HEK293 (cell line): ENCODE measurements around the gene TACC2.

Source experiments
- CTCF ChIA-PET: fragments of 350-600 bp; formaldehyde crosslinking; extraction: SDS; loops from one replicate; lab custom pipeline; 2021; ENCODE audit warnings: antibody characterized with exemption; lab: Yijun Ruan, JAX
- POLR2A ChIA-PET: fragments of 300-600 bp; formaldehyde crosslinking; extraction: SDS; loops from one replicate; lab custom pipeline; 2020; ENCODE audit warnings: antibody characterized with exemption, inconsistent platforms; lab: Yijun Ruan, JAX
- H3K27ac ChIP-seq: fragments of 200-500 bp; sonication (Bioruptor generic); 2 replicates; pipeline ENCODE4 v1.5.1; 2014; ENCODE audit warnings: low read depth, low read length, control low read depth, inconsistent platforms; ENCODE audit errors: extremely low read depth
- H3K36me3 ChIP-seq, 2 experiments: fragments of 200-500 bp in 1 of 2; sonication (Bioruptor generic) in 1 of 2; 1 replicate in 1 of 2; 2 replicates in 1 of 2; pipeline ENCODE4 v1.5.1; 2014 to 2017; ENCODE audit warnings: inconsistent platforms in 2 of 2, low read length in 2 of 2; ENCODE audit not compliant: control insufficient read depth in 2 of 2, insufficient read depth in 1 of 2
- H3K4me1 ChIP-seq: fragments of 200-500 bp; sonication (Bioruptor generic); 2 replicates; pipeline ENCODE4 v1.5.1; 2014; ENCODE audit warnings: mild to moderate bottlenecking, low read length, inconsistent platforms; ENCODE audit not compliant: control insufficient read depth, insufficient read depth
- H3K4me3 ChIP-seq: 2 replicates; pipeline ENCODE4 v1.5.1; 2011; ENCODE audit warnings: low read depth, mild to moderate bottlenecking, control low read depth, low read length, moderate library complexity
- H3K9me3 ChIP-seq: fragments of 200-500 bp; sonication (Bioruptor generic); 2 replicates; pipeline ENCODE4 v1.5.1; 2014; ENCODE audit warnings: low read depth, low read length, inconsistent platforms; ENCODE audit not compliant: control insufficient read depth, insufficient read depth
- EGR2 ChIP-seq: fragments of 450-650 bp; formaldehyde crosslinking; IDR thresholded peaks from 2 replicates; pipeline ENCODE4 v1.5.1; 2016; ENCODE audit warnings: low read depth, missing biosample characterization, missing genetic modification characterization
- HOXC10 ChIP-seq: sonication (generic); formaldehyde crosslinking; IDR thresholded peaks from 2 replicates; pipeline ENCODE4 v1.8.1; 2023; ENCODE audit warnings: mild to moderate bottlenecking, missing genetic modification reagents
- IKZF3 ChIP-seq: fragments of 450-650 bp; IDR thresholded peaks from 2 replicates; pipeline ENCODE4 v1.5.0; 2018; ENCODE audit warnings: missing biosample characterization, mild to moderate bottlenecking, missing genetic modification characterization, moderate library complexity
- MEIS1 ChIP-seq: sonication (generic); formaldehyde crosslinking; IDR thresholded peaks from 2 replicates; pipeline ENCODE4 v1.8.1; 2022; ENCODE audit warnings: missing genetic modification reagents, mild to moderate bottlenecking, borderline replicate concordance
- PATZ1 ChIP-seq: fragments of 450-650 bp; formaldehyde crosslinking; IDR thresholded peaks from 2 replicates; pipeline ENCODE4 v1.5.1; 2016; ENCODE audit warnings: missing biosample characterization, missing genetic modification characterization
- ZNF140 ChIP-seq: fragments of 450-650 bp; formaldehyde crosslinking; IDR thresholded peaks from 2 replicates; pipeline ENCODE4 v1.5.1; 2016; ENCODE audit warnings: missing biosample characterization, missing genetic modification characterization
- ZNF19 ChIP-seq: fragments of 450-650 bp; formaldehyde crosslinking; IDR thresholded peaks from 2 replicates; pipeline ENCODE4; 2016; ENCODE audit warnings: missing biosample characterization, missing genetic modification characterization, low read depth
- ZNF214 ChIP-seq: fragments of 450-650 bp; formaldehyde crosslinking; IDR thresholded peaks from 2 replicates; pipeline ENCODE4 v1.5.1; 2017; ENCODE audit warnings: missing biosample characterization, mild to moderate bottlenecking, missing genetic modification characterization, borderline replicate concordance
- ZNF221 ChIP-seq: fragments of 450-650 bp; formaldehyde crosslinking; IDR thresholded peaks from 2 replicates; pipeline ENCODE4 v1.5.1; 2017; ENCODE audit warnings: missing biosample characterization, missing genetic modification characterization, borderline replicate concordance
- ZNF274 ChIP-seq, 2 experiments: fragments of 200-500 bp in 1 of 2; fragments of 450-650 bp in 1 of 2; sonication (Bioruptor generic) in 1 of 2; formaldehyde crosslinking in 1 of 2; IDR thresholded peaks; 2 replicates each; pipeline versions ENCODE4 v1.5.1 to v1.6.1; 2014 to 2016; ENCODE audit warnings: borderline replicate concordance in 1 of 2, inconsistent platforms in 1 of 2, low read length in 1 of 2, missing biosample characterization in 1 of 2, missing genetic modification characterization in 1 of 2
- ZNF341 ChIP-seq: fragments of 450-650 bp; formaldehyde crosslinking; IDR thresholded peaks from 2 replicates; pipeline ENCODE4; 2016; ENCODE audit warnings: low read depth, missing biosample characterization, missing genetic modification characterization
- ZNF391 ChIP-seq: fragments of 450-650 bp; formaldehyde crosslinking; IDR thresholded peaks from 2 replicates; pipeline ENCODE4 v1.5.1; 2016; ENCODE audit warnings: low read depth, missing biosample characterization, missing genetic modification characterization, borderline replicate concordance
- ZNF404 ChIP-seq: fragments of 450-650 bp; formaldehyde crosslinking; IDR thresholded peaks from 2 replicates; pipeline ENCODE4 v1.5.1; 2017; ENCODE audit warnings: missing biosample characterization, missing genetic modification characterization
- ZNF514 ChIP-seq: fragments of 450-650 bp; formaldehyde crosslinking; IDR thresholded peaks from 2 replicates; pipeline ENCODE4 v1.5.1; 2016; ENCODE audit warnings: missing biosample characterization, missing genetic modification characterization
- ZNF624 ChIP-seq: fragments of 450-650 bp; formaldehyde crosslinking; IDR thresholded peaks from 2 replicates; pipeline ENCODE4 v1.5.1; 2017; ENCODE audit warnings: missing biosample characterization, missing genetic modification characterization
- ZNF664 ChIP-seq: fragments of 450-650 bp; formaldehyde crosslinking; IDR thresholded peaks from 2 replicates; pipeline ENCODE4 v1.5.1; 2016; ENCODE audit warnings: missing biosample characterization, missing genetic modification characterization
- ZNF747 ChIP-seq: fragments of 450-650 bp; formaldehyde crosslinking; IDR thresholded peaks from 2 replicates; pipeline ENCODE4 v1.5.1; 2016; ENCODE audit warnings: missing biosample characterization, missing genetic modification characterization
- ZNF777 ChIP-seq: fragments of 450-650 bp; formaldehyde crosslinking; IDR thresholded peaks from 2 replicates; pipeline ENCODE4 v1.5.1; 2017; ENCODE audit warnings: missing biosample characterization, missing genetic modification characterization, borderline replicate concordance
- ZNF830 ChIP-seq: fragments of 450-650 bp; IDR thresholded peaks from 2 replicates; pipeline ENCODE4 v1.5.0; 2018; ENCODE audit warnings: missing biosample characterization, missing genetic modification characterization, low read depth, mild to moderate bottlenecking, moderate library complexity
- ZNF837 ChIP-seq: fragments of 450-650 bp; formaldehyde crosslinking; IDR thresholded peaks from 2 replicates; pipeline ENCODE4 v1.5.1; 2016; ENCODE audit warnings: missing biosample characterization, missing genetic modification characterization
- ZSCAN16 ChIP-seq: fragments of 450-650 bp; formaldehyde crosslinking; IDR thresholded peaks from 2 replicates; pipeline ENCODE4 v1.5.1; 2016; ENCODE audit warnings: missing biosample characterization, missing genetic modification characterization
- TF ChIP-seq, protein P1 (sequence below): fragments of 450-650 bp; formaldehyde crosslinking; IDR thresholded peaks from 2 replicates; pipeline ENCODE4 v1.5.1; 2016; ENCODE audit warnings: missing biosample characterization, missing genetic modification characterization

The TACC2 gene

DNA sequence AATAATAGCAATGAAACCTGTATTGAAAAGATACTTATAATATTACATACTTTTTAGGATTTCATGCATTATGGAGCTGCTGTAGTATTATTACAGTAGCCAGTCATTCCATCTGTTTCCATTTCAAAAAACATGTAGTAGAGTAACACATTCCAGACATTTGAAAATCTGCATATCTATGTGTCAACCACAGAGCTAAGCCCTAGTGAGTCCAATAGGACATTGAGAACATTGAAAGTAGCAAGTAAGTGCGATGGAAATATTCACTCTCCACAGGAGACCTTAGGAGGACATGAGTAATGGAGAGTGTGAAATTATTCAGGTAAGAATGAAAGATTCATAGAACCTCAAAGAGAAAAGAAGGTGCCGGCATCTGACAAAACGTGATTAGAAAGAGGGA is 29.3 kb upstream of the TACC2 start (continued):
- TF ChIP-seq ZNF664: no peak
- no peak for TF ChIP-seq ZNF341 (tag by site-specific recombination)
- no peak for TF ChIP-seq ZNF274 (IDR thresholded peaks at IDR 0.05; ENCODE audit: low read length)
- TF ChIP-seq ZNF274 (tag by site-specific recombination; IDR thresholded peaks at IDR 0.05; ENCODE audit: borderline replicate concordance): no peak
- TF ChIP-seq ZNF837 (tag by site-specific recombination): no peak

DNA sequence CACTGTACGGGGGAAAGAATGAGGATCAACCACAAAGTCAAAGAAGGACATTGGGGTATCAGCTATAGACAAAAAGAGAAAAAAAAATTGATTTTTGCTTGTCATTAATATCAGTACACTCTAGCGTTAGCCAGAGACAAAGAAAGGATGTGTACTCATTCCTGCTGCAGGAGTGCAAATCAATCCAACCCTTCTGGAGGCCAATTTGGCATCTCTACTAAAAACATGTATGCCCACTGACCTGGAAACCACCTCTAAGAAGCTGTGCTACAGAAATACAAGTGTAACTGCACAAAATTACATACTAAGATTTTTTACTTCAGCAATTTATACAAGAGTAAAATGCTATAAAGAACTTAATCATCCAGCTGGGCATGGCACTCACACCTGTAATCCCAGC is 27.5 kb upstream of the TACC2 start:
- Histone ChIP-seq H3K4me3 (no peak overlapping the region), H3K4me1 (no peaks in the 10 kb centered on the region), H3K9me3 (no peaks in the 10 kb centered on the region), H3K36me3 (peaks cover 65 to 76% of the 10 kb centered on the region in 2 experiments)
- ChIA-PET CTCF (no interaction called here), POLR2A (interaction anchor here (0.7 to 0.8 kb wide), 2 partner anchors 9 to 15 kb away, joined by 3 read pairs; no protein-coding TSS in a partner anchor)
- TF ChIP-seq IKZF3 (tag by site-specific recombination): no peak
- no peak for TF ChIP-seq ZNF747 (tag by site-specific recombination)
- no peak for TF ChIP-seq ZNF19 (tag by site-specific recombination)
- no peak for TF ChIP-seq ZNF830 (tag by site-specific recombination)
- no peak for TF ChIP-seq ZNF777 (tag by site-specific recombination)
- no peak for TF ChIP-seq ZNF404 (tag by site-specific recombination)
- no peak for TF ChIP-seq ZNF624 (tag by site-specific recombination)
- no peak for TF ChIP-seq ZNF214 (tag by site-specific recombination)
- no peak for TF ChIP-seq EGR2 (tag by site-specific recombination)
- TF ChIP-seq ZSCAN16: no peak
- TF ChIP-seq ZNF221 (tag by site-specific recombination): no peak
- TF ChIP-seq, protein P1, sequence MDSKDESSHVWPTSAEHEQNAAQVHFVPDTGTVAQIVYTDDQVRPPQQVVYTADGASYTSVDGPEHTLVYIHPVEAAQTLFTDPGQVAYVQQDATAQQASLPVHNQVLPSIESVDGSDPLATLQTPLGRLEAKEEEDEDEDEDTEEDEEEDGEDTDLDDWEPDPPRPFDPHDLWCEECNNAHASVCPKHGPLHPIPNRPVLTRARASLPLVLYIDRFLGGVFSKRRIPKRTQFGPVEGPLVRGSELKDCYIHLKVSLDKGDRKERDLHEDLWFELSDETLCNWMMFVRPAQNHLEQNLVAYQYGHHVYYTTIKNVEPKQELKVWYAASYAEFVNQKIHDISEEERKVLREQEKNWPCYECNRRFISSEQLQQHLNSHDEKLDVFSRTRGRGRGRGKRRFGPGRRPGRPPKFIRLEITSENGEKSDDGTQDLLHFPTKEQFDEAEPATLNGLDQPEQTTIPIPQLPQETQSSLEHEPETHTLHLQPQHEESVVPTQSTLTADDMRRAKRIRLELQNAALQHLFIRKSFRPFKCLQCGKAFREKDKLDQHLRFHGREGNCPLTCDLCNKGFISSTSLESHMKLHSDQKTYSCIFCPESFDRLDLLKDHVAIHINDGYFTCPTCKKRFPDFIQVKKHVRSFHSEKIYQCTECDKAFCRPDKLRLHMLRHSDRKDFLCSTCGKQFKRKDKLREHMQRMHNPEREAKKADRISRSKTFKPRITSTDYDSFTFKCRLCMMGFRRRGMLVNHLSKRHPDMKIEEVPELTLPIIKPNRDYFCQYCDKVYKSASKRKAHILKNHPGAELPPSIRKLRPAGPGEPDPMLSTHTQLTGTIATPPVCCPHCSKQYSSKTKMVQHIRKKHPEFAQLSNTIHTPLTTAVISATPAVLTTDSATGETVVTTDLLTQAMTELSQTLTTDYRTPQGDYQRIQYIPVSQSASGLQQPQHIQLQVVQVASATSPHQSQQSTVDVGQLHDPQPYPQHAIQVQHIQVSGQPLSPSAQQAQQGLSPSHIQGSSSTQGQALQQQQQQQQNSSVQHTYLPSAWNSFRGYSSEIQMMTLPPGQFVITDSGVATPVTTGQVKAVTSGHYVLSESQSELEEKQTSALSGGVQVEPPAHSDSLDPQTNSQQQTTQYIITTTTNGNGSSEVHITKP: no peak
- TF ChIP-seq MEIS1 (CRISPR knock-in tag): no peak
- TF ChIP-seq ZNF140 (tag by site-specific recombination): no peak
- TF ChIP-seq PATZ1: no peak
- no peak for TF ChIP-seq HOXC10 (CRISPR knock-in tag)
- no peak for TF ChIP-seq ZNF514 (tag by site-specific recombination)
- TF ChIP-seq ZNF391: no peak
- TF ChIP-seq, all 188 proteins: peak for 0
- H3K27ac ChIP-seq: no peak overlapping the region
